GM12878 (cell line): ENCODE measurements around the gene ZNF526. TPM values are rescaled to one million over a fixed set of nuclear protein-coding genes. Genes with fewer than 3 reads are reported as not detected.

ENCODE experiments used
- ATF2 ChIP-seq: IDR thresholded peaks from 2 replicates; pipeline ENCODE4 v1.6.1; 2012; ENCODE audit warnings: low read length, inconsistent platforms
- CBX3 ChIP-seq: fragments of 200-600 bp; sonication (generic); IDR thresholded peaks from 2 replicates; pipeline ENCODE4 v1.6.1; 2016; ENCODE audit warnings: low read depth, borderline replicate concordance
- CHD4 ChIP-seq: fragments of 200-600 bp; sonication (generic); IDR thresholded peaks from 2 replicates; pipeline ENCODE4 v1.6.1; 2016; ENCODE audit warnings: mild to moderate bottlenecking
- CREM ChIP-seq: IDR thresholded peaks from 2 replicates; pipeline ENCODE4 v1.6.1; 2014; ENCODE audit warnings: antibody characterized with exemption, low read depth
- ETV6 ChIP-seq, 2 experiments: fragments of 450-650 bp in 1 of 2; IDR thresholded peaks in 1 of 2; conservative IDR thresholded peaks in 1 of 2; 2 replicates each; pipeline ENCODE4 v1.6.1; 2014; ENCODE audit warnings: antibody characterized with exemption in 1 of 2, borderline replicate concordance in 1 of 2, low read depth in 1 of 2, mild to moderate bottlenecking in 1 of 2, moderate library complexity in 1 of 2
- MYB ChIP-seq: fragments of 150-350 bp; IDR thresholded peaks from 2 replicates; pipeline ENCODE4 v1.6.1; 2014; ENCODE audit warnings: mild to moderate bottlenecking, low read depth, low read length, borderline replicate concordance
- NBN ChIP-seq: fragments of 450-650 bp; IDR thresholded peaks from 2 replicates; pipeline ENCODE4 v1.6.1; 2016
- NFYB ChIP-seq: IDR thresholded peaks from 2 replicates; pipeline ENCODE4 v1.6.1; 2011; ENCODE audit warnings: low read depth, mild to moderate bottlenecking, low read length, improper control_type of control experiment, moderate library complexity; ENCODE audit not compliant: insufficient read depth
- NR2C1 ChIP-seq: fragments of 450-650 bp; IDR thresholded peaks from 2 replicates; pipeline ENCODE4 v1.6.1; 2017; ENCODE audit warnings: antibody characterized with exemption, mild to moderate bottlenecking, moderate library complexity
- POLR2A ChIP-seq: IDR thresholded peaks from 2 replicates; pipeline ENCODE4 v1.6.1; 2011; ENCODE audit warnings: low read depth, mild to moderate bottlenecking, low read length
- POLR2AphosphoS5 ChIP-seq: IDR thresholded peaks from 2 replicates; pipeline ENCODE4 v1.6.1; 2011; ENCODE audit warnings: mild to moderate bottlenecking, low read length, inconsistent platforms
- STAT3 ChIP-seq: IDR thresholded peaks from 2 replicates; pipeline ENCODE4 v1.6.1; 2011; ENCODE audit warnings: low read depth, low read length, improper control_type of control experiment
- TCF7 ChIP-seq: IDR thresholded peaks from 2 replicates; pipeline ENCODE4 v1.6.1; 2014; ENCODE audit warnings: antibody characterized with exemption, borderline replicate concordance
- YY1 ChIP-seq: IDR thresholded peaks from 2 replicates; pipeline ENCODE4 v1.6.1; 2011; ENCODE audit warnings: low read depth, mild to moderate bottlenecking, low read length
- ZBED1 ChIP-seq: IDR thresholded peaks from 2 replicates; pipeline ENCODE4 v1.6.1; 2016; ENCODE audit warnings: borderline replicate concordance
- ZNF207 ChIP-seq: fragments of 450-650 bp; IDR thresholded peaks from 2 replicates; pipeline ENCODE4 v1.6.1; 2014; ENCODE audit warnings: antibody characterized with exemption, mild to moderate bottlenecking, borderline replicate concordance
- ZNF24 ChIP-seq: fragments of 450-650 bp; IDR thresholded peaks from 2 replicates; pipeline ENCODE4 v1.6.1; 2017; ENCODE audit warnings: antibody characterized with exemption, mild to moderate bottlenecking
- ZNF592 ChIP-seq: fragments of 450-650 bp; IDR thresholded peaks from 2 replicates; pipeline ENCODE4 v1.6.1; 2017; ENCODE audit warnings: mild to moderate bottlenecking, moderate library complexity
- ZNF687 ChIP-seq: fragments of 450-650 bp; IDR thresholded peaks from 2 replicates; pipeline ENCODE4 v1.6.1; 2017; ENCODE audit warnings: mild to moderate bottlenecking, moderate library complexity
- polyA plus RNA-seq, 11 experiments: library from polyadenylated mRNA; depleted of rRNA in 4 of 11; unstranded in 6 of 11; stranded (reverse) in 5 of 11; fragments of >200 nt; fragmentation: Nextera tagmentation in 4 of 11; fragmentation: Illumina TruSeq in 1 of 11; extraction: Ambion mirVana in 4 of 11; extraction: Trizol in 1 of 11; gene quantifications; 1 replicate in 1 of 11; 2 replicates in 10 of 11; pipeline versions ENCODE4 v1.2.1 to v1.2.3, GENCODE V29; 2011 to 2016; ENCODE audit warnings: inconsistent platforms in 2 of 11, missing spikeins in 2 of 11, low read depth in 1 of 11
- total RNA-seq, 4 experiments: library from RNA; depleted of rRNA in 3 of 4; stranded (reverse); fragments of >200 nt in 3 of 4; fragmentation: Illumina TruSeq in 1 of 4; extraction: Trizol in 1 of 4; gene quantifications; 2 replicates each; pipeline versions ENCODE4 v1.2.1 to v1.2.3, GENCODE V29; 2013 to 2021
- TF ChIP-seq, protein P1 (sequence below): fragments of 450-650 bp; IDR thresholded peaks from 2 replicates; pipeline ENCODE4 v1.6.1; 2017; ENCODE audit warnings: mild to moderate bottlenecking

ZNF526 gene
- total and polyA plus RNA-seq, 10 of the 15 experiments (the other 5 are each of a cell fraction or from before 2014, with no cell fraction given), result 1.8 to 18.3 (median 5.5) TPM

- peak; percentile 64; the same call in 1 of the 2 replicates for TF ChIP-seq ZNF687
- TF ChIP-seq ZNF24, result no peak
- no peak for TF ChIP-seq CHD4
- TF ChIP-seq ETV6 (conservative IDR thresholded peaks at IDR 0.05 in 1 of 2, IDR thresholded peaks at IDR 0.05 in 1 of 2; ENCODE audit: borderline replicate concordance in 1 of 2, low read depth in 1 of 2), result peak in 1 of 2 experiments; percentile 65; a peak in 1 of 4 replicates
- no peak for TF ChIP-seq MYB
- TF ChIP-seq NR2C1, result no peak
- TF ChIP-seq, protein P1, sequence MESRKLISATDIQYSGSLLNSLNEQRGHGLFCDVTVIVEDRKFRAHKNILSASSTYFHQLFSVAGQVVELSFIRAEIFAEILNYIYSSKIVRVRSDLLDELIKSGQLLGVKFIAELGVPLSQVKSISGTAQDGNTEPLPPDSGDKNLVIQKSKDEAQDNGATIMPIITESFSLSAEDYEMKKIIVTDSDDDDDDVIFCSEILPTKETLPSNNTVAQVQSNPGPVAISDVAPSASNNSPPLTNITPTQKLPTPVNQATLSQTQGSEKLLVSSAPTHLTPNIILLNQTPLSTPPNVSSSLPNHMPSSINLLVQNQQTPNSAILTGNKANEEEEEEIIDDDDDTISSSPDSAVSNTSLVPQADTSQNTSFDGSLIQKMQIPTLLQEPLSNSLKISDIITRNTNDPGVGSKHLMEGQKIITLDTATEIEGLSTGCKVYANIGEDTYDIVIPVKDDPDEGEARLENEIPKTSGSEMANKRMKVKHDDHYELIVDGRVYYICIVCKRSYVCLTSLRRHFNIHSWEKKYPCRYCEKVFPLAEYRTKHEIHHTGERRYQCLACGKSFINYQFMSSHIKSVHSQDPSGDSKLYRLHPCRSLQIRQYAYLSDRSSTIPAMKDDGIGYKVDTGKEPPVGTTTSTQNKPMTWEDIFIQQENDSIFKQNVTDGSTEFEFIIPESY, result no peak
- TF ChIP-seq TCF7, result no peak
- no peak for TF ChIP-seq CBX3
- no peak for TF ChIP-seq STAT3
- TF ChIP-seq YY1, result no peak
- peak; percentile 77 for TF ChIP-seq POLR2AphosphoS5
- no peak for TF ChIP-seq NFYB
- peak; percentile 88 for TF ChIP-seq NBN
- peak; percentile 54 for TF ChIP-seq POLR2A
- TF ChIP-seq CREM, result 0 out of 2 replicates have a peak, but pooled peaks have one; percentile 50
- TF ChIP-seq ZBED1, result no peak
- TF ChIP-seq ATF2, result no peak
- no peak for TF ChIP-seq ZNF207
- TF ChIP-seq ZNF592, result no peak
These were observed 18.4 kb upstream of the ZNF526 start (continued) for GRCh38 chr19:42201489-42202289.
